ENCODE results near the gene VAV2.

The VAV2 gene

GRCh38 chr9:133942206-133942975 is 49.7 kb downstream of the VAV2 start:
- DNase-seq (ENCODE audit: insufficient read length, low spot score) (no peak), FAIRE-seq (no peak)
- TF ChIP-seq CTCF (IDR thresholded peaks at IDR 0.05; ENCODE audit: insufficient read depth, missing control alignments) = no peak

- FAIRE-seq (no peak), DNase-seq (ENCODE audit: insufficient read length, low spot score) (no peak)
- no peak for TF ChIP-seq CTCF (IDR thresholded peaks at IDR 0.05; ENCODE audit: insufficient read depth, missing control alignments)
These were observed 52.3 kb downstream of the VAV2 start for GRCh38 chr9:133939845-133940244.

- no peak for TF ChIP-seq CTCF (IDR thresholded peaks at IDR 0.05; ENCODE audit: insufficient read depth, missing control alignments)
- DNase-seq (ENCODE audit: insufficient read length, low spot score) = no peak
- no peak for FAIRE-seq
These were observed 52.8 kb downstream of the VAV2 start for GRCh38 chr9:133939171-133939785.

- FAIRE-seq (no peak), DNase-seq (ENCODE audit: insufficient read length, low spot score) (no peak)
- no peak for TF ChIP-seq CTCF (IDR thresholded peaks at IDR 0.05; ENCODE audit: insufficient read depth, missing control alignments)
These were observed 53.4 kb downstream of the VAV2 start for GRCh38 chr9:133938753-133939152.

- DNase-seq (ENCODE audit: insufficient read length, low spot score) (no peak), FAIRE-seq (no peak)
- no peak for TF ChIP-seq CTCF (IDR thresholded peaks at IDR 0.05; ENCODE audit: insufficient read depth, missing control alignments)
These were observed 54.0 kb downstream of the VAV2 start for GRCh38 chr9:133938086-133938485.

- FAIRE-seq (no peak), DNase-seq (ENCODE audit: insufficient read length, low spot score) (no peak)
- no peak for TF ChIP-seq CTCF (IDR thresholded peaks at IDR 0.05; ENCODE audit: insufficient read depth, missing control alignments)
These were observed 55.0 kb downstream of the VAV2 start for GRCh38 chr9:133937120-133937519.

Measured in D721Med (cell line).